GM12864 (cell line): ENCODE measurements around the gene NPFF.
"Not testable (repeated sequence)": the region's sequence is repeated elsewhere in the genome, so short reads cannot be mapped to it uniquely, and the experiment has no call there.

ENCODE experiments used
- DNase-seq: peaks from one replicate; pipeline ENCODE4 v3.0.0-alpha.2; 2011; ENCODE audit warnings: low read depth
- H3K4me3 ChIP-seq: 2 replicates; pipeline ENCODE4 v1.5.1; 2011; ENCODE audit warnings: mild to moderate bottlenecking, low read depth, low read length, control low read depth
- CTCF ChIP-seq: IDR thresholded peaks from 2 replicates; pipeline ENCODE4 v1.5.1; 2011; ENCODE audit warnings: low read depth, mild to moderate bottlenecking, moderate library complexity, low read length, control low read depth, inconsistent platforms; ENCODE audit errors: missing control alignments

The NPFF gene

GRCh38 chr12:53484686-53485575, 22.4 kb downstream of the NPFF start:
- H3K4me3 ChIP-seq, result no peak overlapping the region
- no peak for DNase-seq
- TF ChIP-seq CTCF, result no peak

- DNase-seq, result no peak
- no peak overlapping the region for H3K4me3 ChIP-seq
- no peak for TF ChIP-seq CTCF
Observed at GRCh38 chr12:53483979-53484377, 23.3 kb downstream of the NPFF start.

- TF ChIP-seq CTCF, result no peak
- no peak for DNase-seq
- no peak overlapping the region for H3K4me3 ChIP-seq
Observed at GRCh38 chr12:53483225-53483978, 23.9 kb downstream of the NPFF start.

GRCh38 chr12:53482626-53483168, 24.6 kb downstream of the NPFF start:
- no peak for TF ChIP-seq CTCF
- no peak overlapping the region for H3K4me3 ChIP-seq
- no peak for DNase-seq

GRCh38 chr12:53481939-53482586, 25.2 kb downstream of the NPFF start:
- no peak overlapping the region for H3K4me3 ChIP-seq
- no peak for DNase-seq
- TF ChIP-seq CTCF, result peak; percentile 45

- H3K4me3 ChIP-seq, DNase-seq: not testable (repeated sequence)
Observed at GRCh38 chr12:53481458-53481857, 25.8 kb downstream of the NPFF start.
